MM.1S (cell line): ENCODE data around the gene GPR173.

Experiments used
- EZH2 ChIP-seq: fragments of 300-600 bp; sonication (generic); optimal IDR thresholded peaks from 2 replicates; pipeline ENCODE3; 2017; ENCODE audit warnings: low read depth, mild to moderate bottlenecking, antibody characterized with exemption, low read length, mixed read lengths
- EZH2phosphoT487 ChIP-seq: fragments of 300-600 bp; sonication (generic); IDR thresholded peaks from 2 replicates; pipeline ENCODE4 v1.6.1; 2018; ENCODE audit warnings: antibody characterized with exemption, low read length
- TF ChIP-seq, protein P1 (sequence below): fragments of 300-600 bp; sonication (generic); IDR thresholded peaks from 2 replicates; pipeline ENCODE4 v1.5.1; 2016; ENCODE audit warnings: antibody characterized with exemption, low read length, mixed read lengths

DNA sequence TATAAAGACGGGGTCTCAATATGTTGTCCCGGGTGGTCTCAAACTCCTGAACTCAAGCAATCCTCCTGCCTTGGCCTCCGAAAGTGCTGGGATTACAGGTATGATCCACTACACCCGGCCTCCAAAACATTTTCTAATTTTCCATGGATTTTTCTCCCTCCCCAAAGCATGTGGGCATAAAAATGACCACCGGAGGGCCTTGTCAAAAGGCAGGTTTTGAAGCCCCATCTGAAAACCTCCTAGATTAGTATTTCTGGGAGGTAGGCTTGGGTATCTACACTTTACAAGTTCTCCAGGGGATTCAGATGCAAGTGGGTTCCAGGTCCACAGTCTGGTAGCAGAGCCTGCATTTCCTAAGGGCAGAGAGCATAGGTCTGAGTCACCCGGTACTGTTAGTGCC is 1.4 kb upstream of the GPR173 start:
- TF ChIP-seq, protein P1, sequence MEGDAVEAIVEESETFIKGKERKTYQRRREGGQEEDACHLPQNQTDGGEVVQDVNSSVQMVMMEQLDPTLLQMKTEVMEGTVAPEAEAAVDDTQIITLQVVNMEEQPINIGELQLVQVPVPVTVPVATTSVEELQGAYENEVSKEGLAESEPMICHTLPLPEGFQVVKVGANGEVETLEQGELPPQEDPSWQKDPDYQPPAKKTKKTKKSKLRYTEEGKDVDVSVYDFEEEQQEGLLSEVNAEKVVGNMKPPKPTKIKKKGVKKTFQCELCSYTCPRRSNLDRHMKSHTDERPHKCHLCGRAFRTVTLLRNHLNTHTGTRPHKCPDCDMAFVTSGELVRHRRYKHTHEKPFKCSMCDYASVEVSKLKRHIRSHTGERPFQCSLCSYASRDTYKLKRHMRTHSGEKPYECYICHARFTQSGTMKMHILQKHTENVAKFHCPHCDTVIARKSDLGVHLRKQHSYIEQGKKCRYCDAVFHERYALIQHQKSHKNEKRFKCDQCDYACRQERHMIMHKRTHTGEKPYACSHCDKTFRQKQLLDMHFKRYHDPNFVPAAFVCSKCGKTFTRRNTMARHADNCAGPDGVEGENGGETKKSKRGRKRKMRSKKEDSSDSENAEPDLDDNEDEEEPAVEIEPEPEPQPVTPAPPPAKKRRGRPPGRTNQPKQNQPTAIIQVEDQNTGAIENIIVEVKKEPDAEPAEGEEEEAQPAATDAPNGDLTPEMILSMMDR = no peak
- TF ChIP-seq EZH2 (no peak), EZH2phosphoT487 (no peak)
